ENCODE data around the gene ZNF789.

- no peak for TF ChIP-seq TBP (optimal IDR thresholded peaks at IDR 0.05; ENCODE audit: low read depth, low read length)
- no peak for TF ChIP-seq SMC3 (conservative IDR thresholded peaks at IDR 0.05; ENCODE audit: insufficient read depth, low read depth, low read length)
- no peak for TF ChIP-seq E4F1 (CRISPR knock-in tag; IDR thresholded peaks at IDR 0.05; ENCODE audit: borderline replicate concordance)
- TF ChIP-seq ZNF146 (CRISPR knock-in tag; IDR thresholded peaks at IDR 0.05; ENCODE audit: unreplicated experiment) = no peak
- no peak for TF ChIP-seq ZBTB40 (IDR thresholded peaks at IDR 0.05)
- TF ChIP-seq ZBTB40 (CRISPR knock-in tag; IDR thresholded peaks at IDR 0.05) = no peak
- TF ChIP-seq MEF2A (IDR thresholded peaks at IDR 0.05; ENCODE audit: control insufficient read depth, low read depth, low read length) = no peak
- no peak for TF ChIP-seq MCM7 (IDR thresholded peaks at IDR 0.05)
- no peak for TF ChIP-seq FOXM1 (IDR thresholded peaks at IDR 0.05; ENCODE audit: low read depth)
- no peak for TF ChIP-seq FOXM1 (CRISPR knock-in tag; IDR thresholded peaks at IDR 0.05; ENCODE audit: low read depth)
- TF ChIP-seq ZNF282 (CRISPR knock-in tag; IDR thresholded peaks at IDR 0.05) = no peak
- no peak for TF ChIP-seq HDAC6 (IDR thresholded peaks at IDR 0.05; ENCODE audit: low read depth, low read length)
- no peak for TF ChIP-seq SP2 (IDR thresholded peaks at IDR 0.05; ENCODE audit: extremely low read depth, low read depth, low read length, poor library complexity, severe bottlenecking)
Observed at GRCh38 chr7:99485094-99485493, 12.4 kb downstream of the ZNF789 start.

All from K562 (cell line).